ENCODE data around the gene GIMAP5. TPM values are rescaled to one million over a fixed set of nuclear protein-coding genes. Genes with fewer than 3 reads are reported as not detected.
A peak's percentile ranks its signal among the peaks of the same experiment; 100 is the strongest.

The GIMAP5 gene
- total and polyA plus RNA-seq, 3 experiments from 2014 or later, result 63.9 to 475 (median 70.4) TPM

DNA sequence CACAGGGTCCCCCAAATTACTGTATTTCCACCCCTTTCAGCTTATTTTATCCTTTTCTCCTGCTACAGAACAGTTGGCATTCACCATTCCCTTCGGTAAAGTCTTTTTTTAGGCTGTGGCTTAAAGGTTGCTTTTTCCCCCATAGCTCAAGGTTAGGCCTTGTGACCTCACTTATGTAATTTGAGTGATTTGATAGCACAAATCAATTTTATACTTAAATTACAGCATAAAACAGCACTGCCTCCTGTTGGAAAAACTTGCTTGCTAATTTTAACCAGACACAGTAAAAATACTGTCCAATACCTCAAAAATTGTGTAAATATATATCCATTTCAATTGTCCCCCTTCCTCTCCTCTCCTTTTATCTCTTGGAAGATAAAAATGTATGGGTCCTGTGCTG lies 13.8 kb upstream of the GIMAP5 start:
- Histone ChIP-seq H3K27me3 (ENCODE audit: insufficient read depth, low read length, poor library complexity, severe bottlenecking) (no peaks in the 10 kb centered on the region), H3K36me3 (ENCODE audit: insufficient read depth, low read length) (peaks cover 39% of the 10 kb centered on the region), H3K4me3 (ENCODE audit: low read length) (no peak overlapping the region), H3K9me3 (ENCODE audit: low read length) (peaks cover 18% of the 10 kb centered on the region), H3K27ac (ENCODE audit: low read depth, low read length) (no peak overlapping the region), H3K4me1 (ENCODE audit: insufficient read depth, low read length) (peaks cover 57% of the 10 kb centered on the region)
- ChIA-PET CTCF (interaction anchor here (0.8 to 1.9 kb wide), 7 partner anchors 9 to 275 kb away, joined by 3 to 10 read pairs (median 3); partner anchors contain the start of genes GIMAP7 and GIMAP8), POLR2A (interaction anchor here (1.5 to 2.4 kb wide), 3 partner anchors 10 to 32 kb away, joined by 3 to 15 read pairs (median 4); no protein-coding TSS in a partner anchor)
- peak overlapping the region; percentile 5 to 93 (median 68) for H3K27ac Mint-ChIP-seq
- no peak for DNase-seq
- H3K9me3 Mint-ChIP-seq, result peaks cover 27 to 49% (median 43%) of the 10 kb centered on the region in 5 donors
- H3K4me3 Mint-ChIP-seq, result peak overlapping the region; percentile 13 to 80 (median 71)
- peaks cover 70 to 86% (median 82%) of the 10 kb centered on the region in 3 donors for H3K4me1 Mint-ChIP-seq
- H3K27me3 Mint-ChIP-seq, result no peaks in the 10 kb centered on the region
- peaks cover 60 to 93% (median 92%) of the 10 kb centered on the region in 3 donors for H3K36me3 Mint-ChIP-seq

DNA sequence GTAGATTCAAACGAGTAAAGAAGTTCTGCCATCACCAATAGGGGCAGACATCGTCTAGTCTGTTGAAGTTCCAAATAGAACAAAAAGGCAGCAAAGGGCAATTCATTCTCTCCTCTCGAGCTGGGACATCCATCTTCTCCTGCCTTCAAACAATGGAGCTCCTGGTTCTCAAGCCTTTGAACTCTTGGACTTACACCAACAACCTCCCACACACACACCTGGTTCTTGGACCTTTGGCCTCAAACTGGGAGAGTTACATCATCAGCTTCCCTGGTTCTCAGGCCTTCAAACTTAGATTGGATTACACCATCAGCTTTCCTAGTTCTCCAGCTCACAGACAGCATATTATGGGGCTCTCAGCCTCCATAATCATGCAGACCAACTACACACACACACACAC lies 9.8 kb upstream of the GIMAP5 start:
- Histone ChIP-seq H3K4me1 (ENCODE audit: insufficient read depth, low read length) (peaks cover 47% of the 10 kb centered on the region), H3K9me3 (ENCODE audit: low read length) (peaks cover 18% of the 10 kb centered on the region), H3K27ac (ENCODE audit: low read depth, low read length) (no peak overlapping the region), H3K27me3 (ENCODE audit: insufficient read depth, low read length, poor library complexity, severe bottlenecking) (no peaks in the 10 kb centered on the region), H3K4me3 (ENCODE audit: low read length) (no peak overlapping the region), H3K36me3 (ENCODE audit: insufficient read depth, low read length) (peaks cover 21% of the 10 kb centered on the region)
- Mint-ChIP-seq H3K9me3 (peaks cover 29 to 47% (median 43%) of the 10 kb centered on the region in 5 donors), H3K4me3 (peak overlapping the region in 1 of 7 donors; percentile 13), H3K27ac (peak overlapping the region in 6 of 8 donors; percentile 36 to 81 (median 60)), H3K36me3 (peaks cover 33 to 68% (median 57%) of the 10 kb centered on the region in 3 donors), H3K27me3 (no peaks in the 10 kb centered on the region), H3K4me1 (peaks cover 67 to 88% (median 78%) of the 10 kb centered on the region in 3 donors)
- no peak for DNase-seq
- POLR2A ChIA-PET, result interaction anchor here (0.6 kb wide), 1 partner anchor 213 kb away, joined by 4 read pairs; the partner anchor contains the start of gene GIMAP7
- CTCF ChIA-PET, result interaction anchor here (1.3 to 2.0 kb wide), 2 partner anchors 11 to 28 kb away, joined by 3 to 7 read pairs; partner anchors contain the start of gene GIMAP1

GRCh38 chr7:150728011-150728410 lies 9.2 kb upstream of the GIMAP5 start:
- Mint-ChIP-seq H3K4me1 (peaks cover 67 to 88% (median 78%) of the 10 kb centered on the region in 3 donors), H3K27me3 (no peaks in the 10 kb centered on the region)

GRCh38 chr7:150728609-150729008 lies 8.6 kb upstream of the GIMAP5 start:
- POLR2A ChIA-PET, result no interaction called here
- H3K4me3 Mint-ChIP-seq, result no peak overlapping the region
- Histone ChIP-seq H3K27ac (ENCODE audit: low read depth, low read length) (no peak overlapping the region), H3K36me3 (ENCODE audit: insufficient read depth, low read length) (peaks cover 9% of the 10 kb centered on the region), H3K4me1 (ENCODE audit: insufficient read depth, low read length) (peaks cover 47% of the 10 kb centered on the region), H3K9me3 (ENCODE audit: low read length) (peaks cover 18% of the 10 kb centered on the region), H3K4me3 (ENCODE audit: low read length) (no peak overlapping the region), H3K27me3 (ENCODE audit: insufficient read depth, low read length, poor library complexity, severe bottlenecking) (no peaks in the 10 kb centered on the region)
- H3K4me1 Mint-ChIP-seq, result peaks cover 67 to 88% (median 78%) of the 10 kb centered on the region in 3 donors
- H3K36me3 Mint-ChIP-seq, result peaks cover 20 to 55% (median 45%) of the 10 kb centered on the region in 3 donors
- peaks cover 29 to 44% (median 39%) of the 10 kb centered on the region in 5 donors for H3K9me3 Mint-ChIP-seq
- no peak for DNase-seq
- H3K27ac Mint-ChIP-seq, result peak overlapping the region; percentile 22 to 70 (median 56)
- no peaks in the 10 kb centered on the region for H3K27me3 Mint-ChIP-seq
- CTCF ChIA-PET, result interaction anchor here (1.5 kb wide), 1 partner anchor 279 kb away, joined by 5 read pairs; no protein-coding TSS in a partner anchor

More at GRCh38 chr7:150728011-150728410, 9.2 kb upstream of the GIMAP5 start:
- no peak for DNase-seq
- peak overlapping the region in 1 of 7 donors; percentile 13 for H3K4me3 Mint-ChIP-seq
- ChIA-PET POLR2A (interaction anchor here (0.6 kb wide), 1 partner anchor 213 kb away, joined by 4 read pairs; the partner anchor contains the start of gene GIMAP7), CTCF (interaction anchor here (1.3 to 2.0 kb wide), 2 partner anchors 11 to 28 kb away, joined by 3 to 7 read pairs; partner anchors contain the start of gene GIMAP1)
- H3K9me3 Mint-ChIP-seq, result peaks cover 29 to 47% (median 39%) of the 10 kb centered on the region in 5 donors
- Histone ChIP-seq H3K36me3 (ENCODE audit: insufficient read depth, low read length) (peaks cover 15% of the 10 kb centered on the region), H3K9me3 (ENCODE audit: low read length) (peaks cover 18% of the 10 kb centered on the region), H3K27me3 (ENCODE audit: insufficient read depth, low read length, poor library complexity, severe bottlenecking) (no peaks in the 10 kb centered on the region), H3K4me3 (ENCODE audit: low read length) (no peak overlapping the region), H3K27ac (ENCODE audit: low read depth, low read length) (no peak overlapping the region), H3K4me1 (ENCODE audit: insufficient read depth, low read length) (peaks cover 47% of the 10 kb centered on the region)
- H3K36me3 Mint-ChIP-seq, result peaks cover 26 to 61% (median 51%) of the 10 kb centered on the region in 3 donors
- peak overlapping the region; percentile 26 to 81 (median 60) for H3K27ac Mint-ChIP-seq

- H3K36me3 Mint-ChIP-seq, result peaks cover 4 to 25% (median 21%) of the 10 kb centered on the region in 3 donors
- no peak for DNase-seq
- ChIA-PET CTCF (interaction anchor here (0.7 to 2.3 kb wide), 9 partner anchors 9 to 283 kb away, joined by 3 to 12 read pairs (median 6); no protein-coding TSS in a partner anchor), POLR2A (interaction anchor here (1.2 to 3.8 kb wide), 7 partner anchors 9 to 281 kb away, joined by 3 to 31 read pairs (median 8); partner anchors contain the start of gene GIMAP1)
- H3K4me1 ChIP-seq (ENCODE audit: insufficient read depth, low read length), result peaks cover 74% of the 10 kb centered on the region
- H3K4me3 ChIP-seq (ENCODE audit: low read length), result peak overlapping the region; percentile 45
- H3K9me3 Mint-ChIP-seq, result peaks cover 17 to 22% (median 21%) of the 10 kb centered on the region in 5 donors
- peaks cover 78 to 97% (median 86%) of the 10 kb centered on the region in 3 donors for H3K4me1 Mint-ChIP-seq
- H3K36me3 ChIP-seq (ENCODE audit: insufficient read depth, low read length), result no peaks in the 10 kb centered on the region
- no peaks in the 10 kb centered on the region for H3K27me3 Mint-ChIP-seq
- H3K9me3 ChIP-seq (ENCODE audit: low read length), result peaks cover 12% of the 10 kb centered on the region
- H3K27me3 ChIP-seq (ENCODE audit: insufficient read depth, low read length, poor library complexity, severe bottlenecking), result no peaks in the 10 kb centered on the region
- H3K4me3 Mint-ChIP-seq, result peak overlapping the region; percentile 49 to 81 (median 67)
- H3K27ac Mint-ChIP-seq, result peak overlapping the region; percentile 73 to 99 (median 96)
- no peak overlapping the region for H3K27ac ChIP-seq (ENCODE audit: low read depth, low read length)
Measured at GRCh38 chr7:150731916-150732315, 5.3 kb upstream of the GIMAP5 start.

DNA sequence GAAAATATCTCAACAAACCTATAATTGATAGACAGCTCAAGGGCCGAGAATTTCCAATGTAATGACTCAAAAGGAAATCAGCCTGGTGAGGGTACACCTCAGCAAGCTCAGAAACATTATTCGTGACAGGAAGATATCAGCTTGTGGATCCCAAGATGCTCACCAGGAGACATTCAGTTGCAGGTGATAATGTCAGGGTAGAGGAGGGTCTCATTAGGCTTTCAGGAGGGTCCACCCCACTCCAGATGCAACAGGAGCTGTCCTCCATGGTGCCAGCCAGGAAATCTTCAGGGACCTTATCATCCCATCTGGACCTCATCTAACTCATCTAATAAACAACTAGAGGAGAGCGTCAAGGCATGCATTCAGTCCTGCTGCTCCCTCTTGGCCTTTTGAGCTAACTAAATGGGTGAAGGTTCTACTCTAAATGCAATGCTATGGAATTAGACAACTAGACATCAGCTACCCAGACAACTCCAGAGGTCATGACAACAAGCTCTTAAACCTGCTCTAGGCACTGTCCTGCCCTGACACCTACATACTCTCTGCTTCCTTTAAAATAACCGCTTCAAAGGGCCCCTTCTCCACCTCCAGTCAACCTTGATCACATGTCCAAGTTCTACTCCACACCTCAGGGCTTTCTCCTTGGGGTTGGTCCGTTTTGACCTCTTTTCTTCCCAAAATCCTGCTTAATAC lies 4.3 kb upstream of the GIMAP5 start:
- Histone ChIP-seq H3K27me3 (ENCODE audit: insufficient read depth, low read length, poor library complexity, severe bottlenecking) (no peaks in the 10 kb centered on the region), H3K4me1 (ENCODE audit: insufficient read depth, low read length) (peaks cover 76% of the 10 kb centered on the region), H3K9me3 (ENCODE audit: low read length) (peaks cover 3% of the 10 kb centered on the region), H3K36me3 (ENCODE audit: insufficient read depth, low read length) (peaks cover under 1% of the 10 kb centered on the region), H3K27ac (ENCODE audit: low read depth, low read length) (peak overlapping the region; percentile 22), H3K4me3 (ENCODE audit: low read length) (peak overlapping the region; percentile 45)
- no peaks in the 10 kb centered on the region for H3K27me3 Mint-ChIP-seq
- peak overlapping the region; percentile 49 to 81 (median 68) for H3K4me3 Mint-ChIP-seq
- peak overlapping the region; percentile 73 to 99 (median 96) for H3K27ac Mint-ChIP-seq
- ChIA-PET CTCF (interaction anchor here (1.0 to 2.3 kb wide), 12 partner anchors 8 to 284 kb away, joined by 3 to 12 read pairs (median 6); partner anchors contain the start of gene GIMAP1), POLR2A (interaction anchor here (0.9 to 3.8 kb wide), 13 partner anchors 10 to 282 kb away, joined by 3 to 31 read pairs (median 4); partner anchors contain the start of genes GIMAP1 and GIMAP2)
- no peak for DNase-seq
- peaks cover 76 to 87% (median 82%) of the 10 kb centered on the region in 3 donors for H3K4me1 Mint-ChIP-seq
- H3K36me3 Mint-ChIP-seq, result peaks cover 3 to 21% (median 21%) of the 10 kb centered on the region in 3 donors
- peaks cover 8 to 12% (median 11%) of the 10 kb centered on the region in 5 donors for H3K9me3 Mint-ChIP-seq

DNA sequence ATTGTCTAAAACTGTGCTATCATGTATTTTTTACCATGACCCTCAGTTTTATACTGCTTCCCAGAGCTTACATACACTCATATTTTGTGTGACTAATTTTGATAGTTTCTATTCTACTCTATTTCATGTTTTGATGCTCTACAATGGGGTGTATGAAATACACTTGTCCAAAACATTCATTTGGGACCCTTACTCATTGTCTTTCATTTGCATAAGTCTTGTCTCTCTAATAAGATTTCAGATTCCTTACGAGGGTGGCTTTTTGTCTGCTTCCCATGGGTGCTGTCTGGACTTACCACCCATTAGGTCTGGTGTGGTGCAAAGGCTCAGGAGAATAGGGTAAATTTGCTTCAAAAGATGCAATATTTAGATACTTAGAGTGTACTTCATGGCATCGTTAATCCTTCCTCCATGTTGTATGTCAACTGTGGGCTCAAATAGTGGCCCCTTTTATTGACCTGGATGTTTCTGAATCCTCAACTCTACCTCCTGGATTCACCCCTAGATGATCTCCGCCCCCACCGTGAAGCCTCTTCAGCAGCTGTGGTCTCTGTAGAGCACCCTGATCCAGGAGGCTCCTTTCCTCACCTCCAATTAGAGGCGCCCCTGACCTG lies 3.6 kb upstream of the GIMAP5 start:
- ChIA-PET POLR2A (interaction anchor here (0.9 to 3.8 kb wide), 10 partner anchors 10 to 278 kb away, joined by 3 to 31 read pairs (median 4); partner anchors contain the start of genes GIMAP1 and GIMAP2), CTCF (interaction anchor here (1.1 to 2.3 kb wide), 10 partner anchors 8 to 285 kb away, joined by 3 to 12 read pairs (median 6); partner anchors contain the start of gene GIMAP1)
- H3K36me3 ChIP-seq (ENCODE audit: insufficient read depth, low read length), result peaks cover 7% of the 10 kb centered on the region
- Mint-ChIP-seq H3K4me3 (peak overlapping the region; percentile 49 to 95 (median 68)), H3K36me3 (peaks cover 8 to 22% (median 21%) of the 10 kb centered on the region in 3 donors), H3K27me3 (no peaks in the 10 kb centered on the region), H3K4me1 (peaks cover 74 to 81% (median 78%) of the 10 kb centered on the region in 3 donors), H3K9me3 (peaks cover 4 to 5% (median 5%) of the 10 kb centered on the region in 5 donors), H3K27ac (peak overlapping the region; percentile 73 to 99 (median 96))
- no peak for DNase-seq
- peaks cover 76% of the 10 kb centered on the region for H3K4me1 ChIP-seq (ENCODE audit: insufficient read depth, low read length)
- H3K4me3 ChIP-seq (ENCODE audit: low read length), result peak overlapping the region; percentile 8
- no peak overlapping the region for H3K27ac ChIP-seq (ENCODE audit: low read depth, low read length)
- H3K27me3 ChIP-seq (ENCODE audit: insufficient read depth, low read length, poor library complexity, severe bottlenecking), result no peaks in the 10 kb centered on the region
- H3K9me3 ChIP-seq (ENCODE audit: low read length), result no peaks in the 10 kb centered on the region

Data from CD8-positive, alpha-beta memory T cell (primary cell).